SK-N-SH (cell line): Measurements from ENCODE around the gene ZMYND8.
"Not testable (repeated sequence)": the region's sequence is repeated elsewhere in the genome, so short reads cannot be mapped to it uniquely, and the experiment has no call there.

Source experiments
- CTCF ChIP-seq: fragments of 200-600 bp; sonication (generic); IDR thresholded peaks from 2 replicates; pipeline ENCODE4 v1.6.1; 2017; ENCODE audit warnings: antibody characterized with exemption, mild to moderate bottlenecking, moderate library complexity
- ELF1 ChIP-seq: IDR thresholded peaks from 2 replicates; pipeline ENCODE4 v1.4.0; 2012
- MXI1 ChIP-seq: IDR thresholded peaks from 2 replicates; pipeline ENCODE4 v1.6.1; 2012; ENCODE audit warnings: mild to moderate bottlenecking, low read depth, low read length, improper control_type of control experiment
- TF ChIP-seq, protein P1 (sequence below): IDR thresholded peaks from 2 replicates; pipeline ENCODE4; 2012
- TF ChIP-seq, protein P2 (sequence below): IDR thresholded peaks from 2 replicates; pipeline ENCODE4 v1.4.0; 2012; ENCODE audit warnings: low read depth

DNA sequence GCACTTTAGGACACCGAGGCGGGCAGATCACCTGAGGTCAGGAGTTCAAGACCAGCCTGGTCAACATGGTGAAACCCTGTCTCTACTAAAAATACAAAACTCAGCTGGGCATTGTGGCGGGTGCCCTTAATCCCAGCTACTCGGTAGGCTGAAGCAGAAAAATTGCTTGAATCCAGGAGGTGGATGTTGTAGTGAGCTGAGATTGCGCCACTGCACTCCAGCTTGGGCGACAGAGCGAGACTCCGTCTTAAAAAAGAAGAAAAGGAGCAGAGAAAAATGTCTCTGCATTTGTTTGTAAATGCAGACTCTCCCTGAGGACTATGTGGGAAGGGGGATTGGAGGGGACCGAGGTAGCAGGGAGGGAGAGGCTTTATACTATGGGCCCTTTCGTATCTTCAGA, 149.9 kb downstream of the ZMYND8 start:
- TF ChIP-seq, protein P1, sequence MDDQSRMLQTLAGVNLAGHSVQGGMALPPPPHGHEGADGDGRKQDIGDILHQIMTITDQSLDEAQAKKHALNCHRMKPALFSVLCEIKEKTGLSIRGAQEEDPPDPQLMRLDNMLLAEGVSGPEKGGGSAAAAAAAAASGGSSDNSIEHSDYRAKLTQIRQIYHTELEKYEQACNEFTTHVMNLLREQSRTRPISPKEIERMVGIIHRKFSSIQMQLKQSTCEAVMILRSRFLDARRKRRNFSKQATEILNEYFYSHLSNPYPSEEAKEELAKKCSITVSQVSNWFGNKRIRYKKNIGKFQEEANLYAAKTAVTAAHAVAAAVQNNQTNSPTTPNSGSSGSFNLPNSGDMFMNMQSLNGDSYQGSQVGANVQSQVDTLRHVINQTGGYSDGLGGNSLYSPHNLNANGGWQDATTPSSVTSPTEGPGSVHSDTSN: not testable (repeated sequence)
- not testable (repeated sequence) for TF ChIP-seq MXI1, ELF1, CTCF
- TF ChIP-seq, protein P2, sequence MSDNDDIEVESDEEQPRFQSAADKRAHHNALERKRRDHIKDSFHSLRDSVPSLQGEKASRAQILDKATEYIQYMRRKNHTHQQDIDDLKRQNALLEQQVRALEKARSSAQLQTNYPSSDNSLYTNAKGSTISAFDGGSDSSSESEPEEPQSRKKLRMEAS: not testable (repeated sequence)
